Endothelial cell of umbilical vein (primary cell): ENCODE data around the gene LRIT2. TPM values are rescaled to one million over a fixed set of nuclear protein-coding genes. Genes with fewer than 3 reads are reported as not detected.

Experiments
- BruUV-seq: library from RNA; stranded (reverse); fragments of 400-500 nt; replicated peaks from 2 replicates; lab custom pipeline; 2021; lab: Mats Ljungman, UMichigan
- CTCF ChIA-PET: fragments of 300-600, 350-600 bp; sonication (Branson Sonifier 250); formaldehyde crosslinking; loops from one replicate; lab custom pipeline; 2021; ENCODE audit warnings: antibody characterized with exemption, inconsistent platforms; lab: Charles Lee
- POLR2A ChIA-PET: fragments of 300-600, 350-600 bp; sonication (Branson Sonifier 250); formaldehyde crosslinking; loops from one replicate; lab custom pipeline; 2021; ENCODE audit warnings: antibody characterized with exemption, inconsistent platforms; lab: Charles Lee
- DNase-seq: peaks from one replicate; pipeline ENCODE4 v3.0.0-alpha.2; 2011; ENCODE audit warnings: low read depth, low spot score
- FAIRE-seq: peaks from 2 replicates; lab custom pipeline; 2011; peaks lifted over from hg19 to GRCh38; lab: Jason Lieb, UNC
- H2AFZ ChIP-seq: 2 replicates; pipeline ENCODE4 v1.6.0; 2012; ENCODE audit warnings: low read depth, low read length, control low read depth, inconsistent platforms
- H3K27ac ChIP-seq: 2 replicates; pipeline ENCODE4 v1.5.1; 2011; ENCODE audit warnings: low read depth, mild to moderate bottlenecking, control low read depth, low read length, moderate library complexity; ENCODE audit not compliant: insufficient read depth
- H3K27me3 ChIP-seq, 2 experiments: 2 replicates each; pipeline versions ENCODE4 v1.6.0 to v1.6.1; 2011; ENCODE audit warnings: low read length in 2 of 2, mixed read lengths in 1 of 2; ENCODE audit not compliant: control insufficient read depth in 2 of 2, insufficient read depth in 2 of 2
- H3K36me3 ChIP-seq, 2 experiments: 2 replicates in 1 of 2; 3 replicates in 1 of 2; pipeline ENCODE4 v1.5.1; 2011; ENCODE audit warnings: low read length in 2 of 2, mild to moderate bottlenecking in 1 of 2, moderate library complexity in 1 of 2; ENCODE audit not compliant: control insufficient read depth in 2 of 2, insufficient read depth in 2 of 2; ENCODE audit errors: extremely low read depth in 1 of 2
- H3K4me1 ChIP-seq: 3 replicates; pipeline ENCODE4 v1.5.1; 2011; ENCODE audit warnings: mild to moderate bottlenecking, low read length; ENCODE audit not compliant: control insufficient read depth, insufficient read depth; ENCODE audit errors: extremely low read depth
- H3K4me2 ChIP-seq: 2 replicates; pipeline ENCODE4 v1.6.1; 2011; ENCODE audit warnings: low read length, control low read depth, mixed read lengths; ENCODE audit not compliant: insufficient read depth
- H3K4me3 ChIP-seq, 3 experiments: fragments of 200-600 bp in 1 of 3; sonication (generic), shearing (Covaris generic) in 1 of 3; replicated peaks in 1 of 3; 2 replicates each; pipeline ENCODE4 v1.5.1; 2011 to 2016; ENCODE audit warnings: control low read depth in 3 of 3, low read length in 3 of 3, mild to moderate bottlenecking in 2 of 3, inconsistent platforms in 1 of 3, low read depth in 1 of 3, moderate library complexity in 1 of 3; ENCODE audit not compliant: insufficient read depth in 1 of 3
- H3K79me2 ChIP-seq: 2 replicates; pipeline ENCODE4 v1.6.0; 2012; ENCODE audit warnings: low read length, inconsistent platforms; ENCODE audit not compliant: control insufficient read depth, insufficient read depth
- H3K9ac ChIP-seq: replicated peaks from 2 replicates; pipeline ENCODE3; 2011; ENCODE audit warnings: low read length, control low read depth; ENCODE audit not compliant: insufficient read depth; ENCODE audit errors: extremely low read depth
- H3K9me1 ChIP-seq: replicated peaks from 3 replicates; pipeline ENCODE4 v1.6.0; 2011; ENCODE audit warnings: mild to moderate bottlenecking, low read length; ENCODE audit not compliant: control insufficient read depth, insufficient read depth; ENCODE audit errors: extremely low read depth
- H3K9me3 ChIP-seq: replicated peaks from 2 replicates; pipeline ENCODE4 v1.5.1; 2012; ENCODE audit warnings: low read length, inconsistent platforms; ENCODE audit not compliant: control insufficient read depth, insufficient read depth
- H4K20me1 ChIP-seq: replicated peaks from 2 replicates; pipeline ENCODE3; 2011; ENCODE audit warnings: mild to moderate bottlenecking, low read length; ENCODE audit not compliant: control insufficient read depth, insufficient read depth; ENCODE audit errors: extremely low read depth
- EZH2 ChIP-seq: IDR thresholded peaks from 2 replicates; pipeline ENCODE4 v1.6.1; 2012; ENCODE audit warnings: borderline replicate concordance, low read depth, mild to moderate bottlenecking, moderate library complexity, low read length, inconsistent platforms; ENCODE audit not compliant: severe bottlenecking
- FOS ChIP-seq: IDR thresholded peaks from 2 replicates; pipeline ENCODE4 v1.6.1; 2011; ENCODE audit warnings: mild to moderate bottlenecking, low read length, moderate library complexity, borderline replicate concordance; ENCODE audit not compliant: insufficient read depth
- GATA2 ChIP-seq: IDR thresholded peaks from 2 replicates; pipeline ENCODE4 v1.7.0; 2011; ENCODE audit warnings: low read depth, mild to moderate bottlenecking, moderate library complexity, mixed read lengths, low read length; ENCODE audit not compliant: insufficient read length, insufficient read depth
- JUN ChIP-seq: IDR thresholded peaks from 2 replicates; pipeline ENCODE4 v1.6.1; 2011; ENCODE audit warnings: borderline replicate concordance, low read depth; ENCODE audit not compliant: insufficient read length, insufficient read depth
- MAX ChIP-seq: IDR thresholded peaks from 2 replicates; pipeline ENCODE4 v1.6.1; 2011; ENCODE audit not compliant: insufficient read depth, insufficient read length
- POLR2A ChIP-seq: IDR thresholded peaks from 2 replicates; pipeline ENCODE4 v1.6.1; 2012; ENCODE audit warnings: low read depth, mild to moderate bottlenecking, control low read depth, low read length
- POLR2AphosphoS5 ChIP-seq: IDR thresholded peaks from 2 replicates; pipeline ENCODE4 v1.6.1; 2012; ENCODE audit warnings: low read depth, mild to moderate bottlenecking, control low read depth, low read length, moderate library complexity; ENCODE audit not compliant: insufficient read depth
- dilution Hi-C: fragments of 300-500 bp; cut with MboI; formaldehyde crosslinking; loops from one replicate; pipeline ENCODE4 v1.15.0; 2019; ENCODE audit warnings: low sequenced_read_pairs; ENCODE audit not compliant: extremely low pct_ligation_motif_present
- intact Hi-C: fragments of 100-400 bp; cut with micrococcal nuclease; formaldehyde crosslinking; loops from one replicate; pipeline ENCODE4 v1.10.0; 2022
- polyA plus RNA-seq, 4 experiments: library from polyadenylated mRNA; depleted of rRNA in 3 of 4; stranded (reverse) in 3 of 4; unstranded in 1 of 4; fragments of >200 nt; gene quantifications; 2 replicates each; pipeline versions ENCODE4 v1.2.1 to v1.2.3, GENCODE V29; 2011 to 2012; ENCODE audit warnings: missing spikeins in 1 of 4
- total RNA-seq: library from RNA; stranded (reverse); gene quantifications from 2 replicates; pipeline ENCODE4 v1.2.3, GENCODE V29; 2021
- TF ChIP-seq, protein P1 (sequence below), 2 donors: IDR thresholded peaks; 1 replicate in 1 of 2; 2 replicates in 1 of 2; pipeline ENCODE4 v1.5.1; 2011; ENCODE audit warnings: low read length in 2 of 2, mild to moderate bottlenecking in 2 of 2, moderate library complexity in 2 of 2, control low read depth in 1 of 2, inconsistent platforms in 1 of 2, low read depth in 1 of 2; ENCODE audit not compliant: insufficient read depth in 1 of 2; ENCODE audit errors: extremely low read depth in 1 of 2

LRIT2 gene
- total and polyA plus RNA-seq, 2 donors (not counting 3 experiments of a cell fraction or from before 2014, with no cell fraction given), result not detected

GRCh38 chr10:84269162-84269561 is 43.8 kb upstream of the LRIT2 start:
- H3K27me3 ChIP-seq, result peaks cover 13 to 28% of the 10 kb centered on the region in 2 experiments
- no peaks in the 10 kb centered on the region for H4K20me1 ChIP-seq
- no peak for TF ChIP-seq FOS
- TF ChIP-seq MAX, result no peak
- TF ChIP-seq POLR2A, result no peak
- no peak for TF ChIP-seq JUN
- TF ChIP-seq, protein P1, sequence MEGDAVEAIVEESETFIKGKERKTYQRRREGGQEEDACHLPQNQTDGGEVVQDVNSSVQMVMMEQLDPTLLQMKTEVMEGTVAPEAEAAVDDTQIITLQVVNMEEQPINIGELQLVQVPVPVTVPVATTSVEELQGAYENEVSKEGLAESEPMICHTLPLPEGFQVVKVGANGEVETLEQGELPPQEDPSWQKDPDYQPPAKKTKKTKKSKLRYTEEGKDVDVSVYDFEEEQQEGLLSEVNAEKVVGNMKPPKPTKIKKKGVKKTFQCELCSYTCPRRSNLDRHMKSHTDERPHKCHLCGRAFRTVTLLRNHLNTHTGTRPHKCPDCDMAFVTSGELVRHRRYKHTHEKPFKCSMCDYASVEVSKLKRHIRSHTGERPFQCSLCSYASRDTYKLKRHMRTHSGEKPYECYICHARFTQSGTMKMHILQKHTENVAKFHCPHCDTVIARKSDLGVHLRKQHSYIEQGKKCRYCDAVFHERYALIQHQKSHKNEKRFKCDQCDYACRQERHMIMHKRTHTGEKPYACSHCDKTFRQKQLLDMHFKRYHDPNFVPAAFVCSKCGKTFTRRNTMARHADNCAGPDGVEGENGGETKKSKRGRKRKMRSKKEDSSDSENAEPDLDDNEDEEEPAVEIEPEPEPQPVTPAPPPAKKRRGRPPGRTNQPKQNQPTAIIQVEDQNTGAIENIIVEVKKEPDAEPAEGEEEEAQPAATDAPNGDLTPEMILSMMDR (IDR thresholded peaks at IDR 0.05; ENCODE audit: extremely low read depth in 1 of 2, insufficient read depth in 1 of 2, low read depth in 1 of 2, low read length in 2 of 2), result no peak
- no peak for TF ChIP-seq POLR2AphosphoS5
- no peak for TF ChIP-seq EZH2
- no peak for TF ChIP-seq GATA2
- H3K4me2 ChIP-seq, result no peak overlapping the region
- CTCF ChIA-PET, result interaction anchor here (1.0 to 11.1 kb wide), 2 partner anchors 83 to 268 kb away, joined by 4 to 510 read pairs; no protein-coding TSS in a partner anchor
- no peaks in the 10 kb centered on the region for H3K79me2 ChIP-seq
- H3K9me1 ChIP-seq, result no peaks in the 10 kb centered on the region
- H3K27ac ChIP-seq, result no peak overlapping the region
- no peak overlapping the region for H3K4me3 ChIP-seq
- H3K9me3 ChIP-seq, result no peaks in the 10 kb centered on the region
- POLR2A ChIA-PET, result no interaction called here
- H3K36me3 ChIP-seq, result no peaks in the 10 kb centered on the region
- no peak for DNase-seq
- H3K9ac ChIP-seq, result no peak overlapping the region
- dilution Hi-C loops (no loop called here), intact Hi-C loops (no loop called here)
- no peaks in the 10 kb centered on the region for H3K4me1 ChIP-seq
- BruUV-seq, result no TSS peak
- no peak overlapping the region for H2AFZ ChIP-seq
- no peak for FAIRE-seq
